Measurements from ENCODE around the gene HMOX2.

The HMOX2 gene

GRCh38 chr16:4539716-4540284 is 63.6 kb downstream of the HMOX2 start:
- no peaks in the 10 kb centered on the region for H4K20me1 ChIP-seq (ENCODE audit: insufficient read depth)
- H3K4me1 ChIP-seq (ENCODE audit: low read depth, poor library complexity, severe bottlenecking): peaks cover 35% of the 10 kb centered on the region
- H3K4me2 ChIP-seq: no peak overlapping the region
- TF ChIP-seq, protein P1, sequence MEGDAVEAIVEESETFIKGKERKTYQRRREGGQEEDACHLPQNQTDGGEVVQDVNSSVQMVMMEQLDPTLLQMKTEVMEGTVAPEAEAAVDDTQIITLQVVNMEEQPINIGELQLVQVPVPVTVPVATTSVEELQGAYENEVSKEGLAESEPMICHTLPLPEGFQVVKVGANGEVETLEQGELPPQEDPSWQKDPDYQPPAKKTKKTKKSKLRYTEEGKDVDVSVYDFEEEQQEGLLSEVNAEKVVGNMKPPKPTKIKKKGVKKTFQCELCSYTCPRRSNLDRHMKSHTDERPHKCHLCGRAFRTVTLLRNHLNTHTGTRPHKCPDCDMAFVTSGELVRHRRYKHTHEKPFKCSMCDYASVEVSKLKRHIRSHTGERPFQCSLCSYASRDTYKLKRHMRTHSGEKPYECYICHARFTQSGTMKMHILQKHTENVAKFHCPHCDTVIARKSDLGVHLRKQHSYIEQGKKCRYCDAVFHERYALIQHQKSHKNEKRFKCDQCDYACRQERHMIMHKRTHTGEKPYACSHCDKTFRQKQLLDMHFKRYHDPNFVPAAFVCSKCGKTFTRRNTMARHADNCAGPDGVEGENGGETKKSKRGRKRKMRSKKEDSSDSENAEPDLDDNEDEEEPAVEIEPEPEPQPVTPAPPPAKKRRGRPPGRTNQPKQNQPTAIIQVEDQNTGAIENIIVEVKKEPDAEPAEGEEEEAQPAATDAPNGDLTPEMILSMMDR (conservative IDR thresholded peaks at IDR 0.05; ENCODE audit: low read depth, low read length): no peak
- H3K79me2 ChIP-seq (ENCODE audit: insufficient read depth, low read depth): peaks cover 33% of the 10 kb centered on the region
- peak overlapping the region; percentile 84; the same call in 1 of the 2 replicates for H2AFZ ChIP-seq (ENCODE audit: low read depth)
- H3K27me3 ChIP-seq (ENCODE audit: insufficient read depth, low read depth): no peaks in the 10 kb centered on the region
- H3K9ac ChIP-seq: no peak overlapping the region
- H3K27ac ChIP-seq: no peak overlapping the region
- H3K4me3 ChIP-seq (IDR thresholded peaks at IDR 0.05; ENCODE audit: insufficient read depth, low read depth, low read length): no peak overlapping the region
- H3K36me3 ChIP-seq (ENCODE audit: insufficient read depth): no peaks in the 10 kb centered on the region

DNA sequence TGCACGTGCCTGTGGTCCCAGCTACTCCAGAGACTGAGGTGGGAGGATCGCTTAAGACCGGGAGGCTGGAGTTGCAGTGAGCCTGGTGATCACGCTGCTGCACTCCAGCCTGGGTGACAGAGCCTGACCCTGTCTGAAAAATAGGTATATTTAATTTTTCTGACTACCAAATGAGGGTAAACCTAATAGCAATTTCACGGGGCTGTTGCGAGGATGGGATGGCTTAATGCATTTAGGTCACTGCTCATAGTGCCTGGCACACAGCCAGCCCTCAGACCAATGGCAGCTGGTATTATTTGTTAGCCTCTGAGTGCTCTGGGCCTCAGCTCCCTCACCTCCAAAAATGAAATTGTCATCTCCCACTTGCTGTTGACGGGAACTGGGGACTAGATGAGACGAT is 68.3 kb downstream of the HMOX2 start:
- Histone ChIP-seq H4K20me1 (ENCODE audit: insufficient read depth) (no peaks in the 10 kb centered on the region), H3K27ac (no peak overlapping the region), H3K79me2 (ENCODE audit: insufficient read depth, low read depth) (no peaks in the 10 kb centered on the region), H3K36me3 (ENCODE audit: insufficient read depth) (no peaks in the 10 kb centered on the region), H3K4me2 (no peak overlapping the region), H2AFZ (ENCODE audit: low read depth) (no peak overlapping the region), H3K4me3 (IDR thresholded peaks at IDR 0.05; ENCODE audit: insufficient read depth, low read depth, low read length) (no peak overlapping the region), H3K27me3 (ENCODE audit: insufficient read depth, low read depth) (no peaks in the 10 kb centered on the region), H3K4me1 (ENCODE audit: low read depth, poor library complexity, severe bottlenecking) (peaks cover 9% of the 10 kb centered on the region), H3K9ac (no peak overlapping the region)
- TF ChIP-seq, protein P1 (conservative IDR thresholded peaks at IDR 0.05; ENCODE audit: low read depth, low read length): no peak

DNA sequence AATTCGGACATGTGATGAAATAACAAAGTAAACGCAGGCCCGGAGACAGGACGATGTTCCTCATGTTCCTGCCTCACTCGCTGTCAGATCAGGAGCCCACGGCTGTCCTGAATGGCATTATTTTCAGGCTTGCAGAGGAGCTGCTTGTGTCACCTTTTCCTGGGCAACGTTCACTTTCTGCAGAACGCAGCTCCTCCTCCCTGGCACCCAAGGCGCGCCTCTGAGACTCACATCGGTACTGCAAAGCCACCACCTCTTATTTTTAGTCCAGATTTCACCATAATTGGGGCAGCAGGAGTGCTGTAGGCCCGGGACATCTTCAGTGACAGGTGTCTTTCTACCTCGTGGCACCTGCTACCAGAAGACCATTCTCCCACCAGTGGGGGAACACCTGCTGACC is 71.9 kb downstream of the HMOX2 start:
- TF ChIP-seq, protein P1 (conservative IDR thresholded peaks at IDR 0.05; ENCODE audit: low read depth, low read length): no peak
- H3K36me3 ChIP-seq (ENCODE audit: insufficient read depth): no peaks in the 10 kb centered on the region
- H3K79me2 ChIP-seq (ENCODE audit: insufficient read depth, low read depth): no peaks in the 10 kb centered on the region
- peak overlapping the region; percentile 17; the same call in 1 of the 2 replicates for H2AFZ ChIP-seq (ENCODE audit: low read depth)
- no peaks in the 10 kb centered on the region for H4K20me1 ChIP-seq (ENCODE audit: insufficient read depth)
- no peak overlapping the region for H3K9ac ChIP-seq
- H3K27me3 ChIP-seq (ENCODE audit: insufficient read depth, low read depth): no peaks in the 10 kb centered on the region
- peaks cover 9% of the 10 kb centered on the region for H3K4me1 ChIP-seq (ENCODE audit: low read depth, poor library complexity, severe bottlenecking)
- no peak overlapping the region for H3K4me3 ChIP-seq (IDR thresholded peaks at IDR 0.05; ENCODE audit: insufficient read depth, low read depth, low read length)
- no peak overlapping the region for H3K27ac ChIP-seq
- H3K4me2 ChIP-seq: peak overlapping the region; percentile 21; the same call in 1 of the 2 replicates

DNA sequence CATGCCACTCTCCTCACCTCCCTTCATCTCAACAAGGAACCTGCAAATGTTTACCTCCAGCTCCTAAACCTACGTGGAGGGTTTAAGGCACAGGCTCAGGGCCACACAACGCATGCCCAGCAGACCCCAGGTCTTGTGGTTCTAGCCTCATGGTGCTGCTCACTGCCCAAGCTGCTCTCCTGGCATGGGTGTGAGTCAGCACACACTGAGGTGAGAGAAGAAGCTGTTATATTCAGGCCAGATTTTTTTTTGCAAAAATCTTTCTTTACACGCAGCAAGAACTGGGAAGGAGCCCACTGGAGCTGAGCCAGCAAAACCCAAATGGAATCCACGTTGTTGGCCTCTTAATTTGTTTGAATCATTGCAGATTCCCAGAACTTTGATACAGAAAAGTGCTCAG is 74.4 kb downstream of the HMOX2 start:
- Histone ChIP-seq H3K36me3 (ENCODE audit: insufficient read depth) (no peaks in the 10 kb centered on the region), H3K4me3 (IDR thresholded peaks at IDR 0.05; ENCODE audit: insufficient read depth, low read depth, low read length) (no peak overlapping the region), H3K4me2 (no peak overlapping the region), H3K9ac (no peak overlapping the region), H3K79me2 (ENCODE audit: insufficient read depth, low read depth) (no peaks in the 10 kb centered on the region), H4K20me1 (ENCODE audit: insufficient read depth) (no peaks in the 10 kb centered on the region), H2AFZ (ENCODE audit: low read depth) (no peak overlapping the region), H3K27me3 (ENCODE audit: insufficient read depth, low read depth) (no peaks in the 10 kb centered on the region), H3K27ac (no peak overlapping the region), H3K4me1 (ENCODE audit: low read depth, poor library complexity, severe bottlenecking) (peaks cover 9% of the 10 kb centered on the region)
- TF ChIP-seq, protein P1 (conservative IDR thresholded peaks at IDR 0.05; ENCODE audit: low read depth, low read length): no peak
